Stomach (tissue), 4 donors: Measurements from ENCODE around the gene RAD23A.

Experiments used
- CTCF ChIP-seq, 7 experiments: fragments of 450-650 bp in 4 of 7; fragments of 200-600 bp in 3 of 7; sonication (generic) in 3 of 7; IDR thresholded peaks; one replicate each; pipeline ENCODE4 v1.5.1; 2016 to 2019; ENCODE audit warnings: antibody characterized with exemption in 7 of 7, control low read depth in 2 of 7, mild to moderate bottlenecking in 1 of 7
- POLR2A ChIP-seq, 4 donors: fragments of 450-650 bp; IDR thresholded peaks; one replicate each; pipeline ENCODE4 v1.6.1; 2016; ENCODE audit warnings: antibody characterized with exemption in 4 of 4, control low read depth in 2 of 4, mild to moderate bottlenecking in 1 of 4, moderate library complexity in 1 of 4
- POLR2AphosphoS5 ChIP-seq, 3 donors: sonication (generic); formaldehyde crosslinking; IDR thresholded peaks; one replicate each; pipeline ENCODE4 v1.6.1; 2016; ENCODE audit warnings: antibody characterized with exemption in 3 of 3

- TF ChIP-seq CTCF (IDR thresholded peaks at IDR 0.05) (no peak), POLR2AphosphoS5 (IDR thresholded peaks at IDR 0.05) (no peak), POLR2A (IDR thresholded peaks at IDR 0.05) (no peak)
Observed at GRCh38 chr19:13001166-13001501, 55.5 kb downstream of the RAD23A start.
